ENCODE results near the gene NGB. TPM values are rescaled to one million over a fixed set of nuclear protein-coding genes. Genes with fewer than 3 reads are reported as not detected.

The NGB gene
- total and polyA plus RNA-seq, 9 of the 15 experiments (the other 6 are each of a cell fraction or from before 2014, with no cell fraction given) = not detected

GRCh38 chr14:77306851-77307496, 36.0 kb upstream of the NGB start:
- Histone ChIP-seq H3K4me2 (ENCODE audit: insufficient read depth, low read length) (no peak overlapping the region), H2AFZ (ENCODE audit: low read depth, low read length) (no peak overlapping the region), H3K9me3 (replicated peaks; ENCODE audit: control insufficient read depth, insufficient read depth, low read depth, low read length) (no peaks in the 10 kb centered on the region), H3K79me2 (ENCODE audit: control insufficient read depth, insufficient read depth, low read length) (no peaks in the 10 kb centered on the region), H4K20me1 (replicated peaks; ENCODE audit: control insufficient read depth, insufficient read depth, low read length) (no peaks in the 10 kb centered on the region), H3K4me3 (no peak overlapping the region), H3K27ac (ENCODE audit: extremely low read depth, low read depth, low read length) (no peak overlapping the region), H3K9ac (ENCODE audit: insufficient read depth in 1 of 2, low read depth in 2 of 2, low read length in 2 of 2) (no peak overlapping the region), H3K27me3 (ENCODE audit: control insufficient read depth in 2 of 2, insufficient read depth in 2 of 2, low read length in 2 of 2) (no peaks in the 10 kb centered on the region), H3K4me1 (replicated peaks in 1 of 2; ENCODE audit: control insufficient read depth in 2 of 2, insufficient read depth in 2 of 2, low read length in 2 of 2) (peaks cover 0 to 5% of the 10 kb centered on the region in 2 experiments; a peak in 2 of 5 replicates), H3K9me1 (ENCODE audit: control insufficient read depth, insufficient read depth, low read length) (no peaks in the 10 kb centered on the region), H3K36me3 (ENCODE audit: control insufficient read depth, insufficient read depth, low read length) (peaks cover 12% of the 10 kb centered on the region; the same call in 2 of the 3 replicates)
- DNase-seq (ENCODE audit: extremely low read depth in 1 of 4, low spot score in 3 of 4) = no peak
- FAIRE-seq = no peak
- ChIA-PET POLR2A (interaction anchor here (0.6 to 1.4 kb wide), 3 partner anchors 9 to 172 kb away, joined by 3 to 4 read pairs (median 4); no protein-coding TSS in a partner anchor), CTCF (ENCODE audit: low intra/inter-chr PET ratio) (interaction anchor here (0.7 kb wide), 1 partner anchor 433 kb away, joined by 3 read pairs; no protein-coding TSS in a partner anchor)
- 44% methylated on average over 3 of the region's 3 CpGs for WGBS (ENCODE audit: insufficient coverage, low coverage, missing lambda C conversion rate)
- no peak for ATAC-seq
- intact Hi-C loops (cut with micrococcal nuclease) = no loop called here
- in situ Hi-C loops (cut with MboI) = no loop called here
- TF ChIP-seq BDP1 (IDR thresholded peaks at IDR 0.05; ENCODE audit: insufficient read depth, insufficient read length) = no peak
- no peak for TF ChIP-seq CTCFL (IDR thresholded peaks at IDR 0.05; ENCODE audit: borderline replicate concordance, insufficient read depth, low read depth, low read length, poor library complexity, severe bottlenecking)
- TF ChIP-seq RREB1 (CRISPR knock-in tag; IDR thresholded peaks at IDR 0.05) = no peak
- TF ChIP-seq ZNF57 (CRISPR knock-in tag; IDR thresholded peaks at IDR 0.05) = no peak
- no peak for TF ChIP-seq TEAD2 (tag; IDR thresholded peaks at IDR 0.05)
- no peak for TF ChIP-seq BRF1 (IDR thresholded peaks at IDR 0.05; ENCODE audit: borderline replicate concordance, extremely low read depth, insufficient read length)
- BruUV-seq (replicated peaks) = no TSS peak
